Activated CD4-positive, alpha-beta T cell treated with anti-CD3 and anti-CD28 coated beads, Interleukin-10, Interleukin-2, amounts not matched to agents 100 ng/mL and 50 ng/mL, durations not matched to agents 16 hours and 8 hours (primary cell): ENCODE data around the gene MTX1.
"Not testable (repeated sequence)": the region's sequence is repeated elsewhere in the genome, so short reads cannot be mapped to it uniquely, and the experiment has no call there.

Source experiments
- DNase-seq: peaks from one replicate; pipeline ENCODE4 v3.0.0-alpha.2; 2020

Gene MTX1, protein sequence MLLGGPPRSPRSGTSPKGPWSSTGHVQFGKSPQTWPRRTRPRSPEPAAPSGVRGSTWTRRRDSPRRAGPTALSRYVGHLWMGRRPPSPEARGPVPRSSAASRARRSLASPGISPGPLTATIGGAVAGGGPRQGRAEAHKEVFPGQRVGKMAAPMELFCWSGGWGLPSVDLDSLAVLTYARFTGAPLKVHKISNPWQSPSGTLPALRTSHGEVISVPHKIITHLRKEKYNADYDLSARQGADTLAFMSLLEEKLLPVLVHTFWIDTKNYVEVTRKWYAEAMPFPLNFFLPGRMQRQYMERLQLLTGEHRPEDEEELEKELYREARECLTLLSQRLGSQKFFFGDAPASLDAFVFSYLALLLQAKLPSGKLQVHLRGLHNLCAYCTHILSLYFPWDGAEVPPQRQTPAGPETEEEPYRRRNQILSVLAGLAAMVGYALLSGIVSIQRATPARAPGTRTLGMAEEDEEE

DNA sequence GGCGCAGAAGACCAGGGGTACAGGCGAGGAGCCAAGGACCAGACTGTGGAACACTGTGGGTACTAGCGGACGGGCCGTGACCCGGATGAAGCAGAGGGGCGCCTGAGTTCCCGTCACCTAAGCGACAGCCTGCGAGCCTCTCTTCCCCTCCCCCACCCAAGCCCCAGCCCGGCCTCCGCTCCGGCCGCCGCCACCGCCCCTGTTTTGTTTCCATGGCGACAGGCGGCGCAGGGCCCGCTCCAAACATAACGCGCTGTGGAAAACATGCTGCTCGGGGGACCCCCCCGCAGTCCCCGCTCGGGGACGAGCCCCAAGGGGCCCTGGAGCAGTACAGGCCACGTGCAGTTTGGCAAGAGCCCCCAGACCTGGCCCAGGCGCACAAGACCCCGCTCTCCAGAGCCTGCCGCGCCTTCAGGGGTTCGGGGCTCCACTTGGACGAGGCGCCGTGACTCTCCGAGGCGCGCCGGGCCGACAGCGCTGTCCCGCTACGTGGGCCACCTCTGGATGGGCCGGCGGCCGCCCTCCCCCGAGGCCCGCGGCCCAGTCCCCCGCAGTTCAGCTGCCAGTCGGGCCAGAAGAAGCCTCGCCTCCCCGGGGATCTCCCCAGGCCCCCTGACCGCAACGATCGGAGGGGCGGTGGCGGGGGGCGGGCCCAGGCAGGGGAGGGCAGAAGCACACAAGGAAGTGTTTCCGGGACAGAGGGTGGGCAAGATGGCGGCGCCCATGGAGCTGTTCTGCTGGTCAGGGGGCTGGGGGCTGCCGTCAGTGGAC, at the start of gene MTX1:
MTX1 (plus strand) TSS at position 155 of the 771 bp plus-strand sequence; CDS start at position 265, 110 bp downstream.
- peak; percentile 90 for DNase-seq

DNA sequence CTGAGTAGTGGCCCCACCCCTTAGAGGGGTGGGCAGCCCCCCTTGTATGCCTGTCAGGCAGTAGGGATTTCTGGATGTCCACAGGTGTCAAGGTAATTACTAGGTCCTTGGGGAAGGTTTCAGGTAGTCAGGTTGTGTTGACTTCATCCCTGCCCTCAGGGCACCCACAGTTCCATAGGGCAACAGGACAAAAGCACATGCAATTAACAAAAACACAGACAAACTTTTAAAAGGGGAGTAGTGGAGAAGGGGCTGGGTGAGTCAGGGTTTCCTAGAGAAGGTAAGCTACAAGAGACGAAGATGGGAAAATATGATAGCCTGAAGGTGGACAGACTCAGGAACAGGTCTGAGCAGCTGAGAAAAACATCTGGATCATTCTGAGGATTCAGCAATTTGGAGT, 49.5 kb upstream of the MTX1 start:
- DNase-seq = no peak

DNA sequence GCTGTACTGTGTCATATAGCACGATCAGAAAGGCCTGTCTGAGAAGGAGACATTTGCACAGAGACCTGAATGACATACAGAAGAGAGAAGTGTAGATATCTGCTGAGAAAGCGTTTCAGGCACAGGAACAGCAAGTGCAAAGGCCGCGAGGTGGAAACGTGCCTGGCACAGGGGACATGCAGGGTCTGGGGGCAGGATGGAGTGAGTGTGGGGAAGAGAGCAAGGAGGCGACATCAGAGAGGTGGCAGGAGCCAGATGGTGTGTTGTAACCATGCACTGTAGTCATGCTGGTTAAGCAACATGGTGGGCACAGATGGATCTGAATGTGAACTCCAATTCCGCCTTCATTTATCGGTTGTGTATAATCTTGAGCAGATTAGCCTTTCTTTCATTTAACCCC, 48.4 kb upstream of the MTX1 start:
- DNase-seq = no peak

DNA sequence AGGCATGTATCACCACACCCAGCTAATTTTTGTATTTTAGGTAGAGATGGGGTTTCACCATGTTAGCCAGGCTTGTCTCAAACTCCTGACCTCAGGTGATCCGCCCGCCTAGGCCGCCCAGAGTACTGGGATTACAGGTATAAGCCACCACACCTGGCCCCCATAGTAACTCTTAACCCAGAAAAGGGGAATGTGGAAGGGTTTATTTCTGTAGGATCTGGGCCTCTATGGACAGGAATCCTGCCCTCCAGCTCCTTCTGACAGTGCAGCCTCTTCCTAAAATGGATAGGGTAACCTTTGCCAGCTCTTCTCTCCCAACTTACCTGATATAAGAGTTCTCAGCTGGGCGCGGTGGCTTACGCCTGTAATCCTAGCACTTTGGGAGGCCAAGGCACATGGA, 45.9 kb upstream of the MTX1 start:
- not testable (repeated sequence) for DNase-seq

DNA sequence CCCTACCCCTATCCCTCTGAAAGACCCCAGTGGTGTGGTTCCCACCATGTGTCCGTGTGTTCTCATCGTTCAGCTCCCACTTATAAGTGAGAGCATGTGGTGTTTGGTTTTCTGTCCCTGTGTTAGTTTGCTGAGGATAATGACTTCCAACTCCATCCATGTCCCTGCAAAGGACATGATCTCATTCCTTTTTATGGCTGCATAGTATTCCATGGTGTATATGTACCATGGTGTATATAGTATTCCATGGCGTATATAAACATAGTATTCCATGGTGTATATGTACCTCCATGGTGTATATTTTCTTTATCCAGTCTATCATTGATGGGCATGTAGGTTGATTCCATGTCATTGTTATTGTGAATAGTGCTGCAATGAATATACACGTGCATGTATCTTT, 44.7 kb upstream of the MTX1 start:
- not testable (repeated sequence) for DNase-seq

DNA sequence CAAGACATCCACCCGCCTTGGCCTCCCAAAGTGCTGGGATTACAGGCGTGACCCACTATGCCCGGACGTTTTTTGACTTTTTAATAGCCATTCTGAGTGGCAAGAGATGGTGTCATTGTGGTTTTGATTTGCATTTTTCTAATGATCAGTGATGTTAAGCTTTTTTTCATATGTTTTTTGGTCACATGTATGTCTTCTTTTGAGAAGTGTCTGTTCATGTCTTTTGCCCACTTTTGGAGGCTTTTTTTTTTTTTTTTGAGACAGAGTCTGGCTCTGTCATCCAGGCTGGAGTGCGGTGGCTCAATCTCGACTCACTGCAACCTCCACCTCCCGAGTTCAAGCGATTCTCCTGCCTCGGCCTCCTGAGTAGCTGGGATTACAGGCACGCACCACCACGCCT, 43.9 kb upstream of the MTX1 start:
- not testable (repeated sequence) for DNase-seq

DNA sequence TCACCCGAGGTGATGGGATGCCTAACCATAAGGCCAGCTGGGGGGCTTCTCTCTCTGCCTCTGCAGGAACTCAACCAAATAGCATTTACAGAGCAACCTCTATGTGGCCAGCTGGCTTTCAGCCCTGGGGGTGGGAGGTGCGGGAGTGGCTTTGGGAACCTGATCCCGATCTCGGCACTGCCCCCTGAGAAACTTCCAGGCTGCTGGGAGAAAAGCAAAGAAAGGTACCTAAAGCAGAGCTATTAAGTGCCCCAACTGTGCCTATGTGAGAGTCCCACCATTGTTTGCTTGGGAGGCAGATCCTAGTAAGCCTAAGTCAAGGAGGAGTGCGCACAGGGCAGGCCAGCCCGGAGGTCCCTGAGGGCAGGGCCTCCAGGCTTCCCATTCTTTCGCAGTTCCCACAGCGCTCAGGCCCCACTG, 42.4 kb upstream of the MTX1 start:
- no peak for DNase-seq

DNA sequence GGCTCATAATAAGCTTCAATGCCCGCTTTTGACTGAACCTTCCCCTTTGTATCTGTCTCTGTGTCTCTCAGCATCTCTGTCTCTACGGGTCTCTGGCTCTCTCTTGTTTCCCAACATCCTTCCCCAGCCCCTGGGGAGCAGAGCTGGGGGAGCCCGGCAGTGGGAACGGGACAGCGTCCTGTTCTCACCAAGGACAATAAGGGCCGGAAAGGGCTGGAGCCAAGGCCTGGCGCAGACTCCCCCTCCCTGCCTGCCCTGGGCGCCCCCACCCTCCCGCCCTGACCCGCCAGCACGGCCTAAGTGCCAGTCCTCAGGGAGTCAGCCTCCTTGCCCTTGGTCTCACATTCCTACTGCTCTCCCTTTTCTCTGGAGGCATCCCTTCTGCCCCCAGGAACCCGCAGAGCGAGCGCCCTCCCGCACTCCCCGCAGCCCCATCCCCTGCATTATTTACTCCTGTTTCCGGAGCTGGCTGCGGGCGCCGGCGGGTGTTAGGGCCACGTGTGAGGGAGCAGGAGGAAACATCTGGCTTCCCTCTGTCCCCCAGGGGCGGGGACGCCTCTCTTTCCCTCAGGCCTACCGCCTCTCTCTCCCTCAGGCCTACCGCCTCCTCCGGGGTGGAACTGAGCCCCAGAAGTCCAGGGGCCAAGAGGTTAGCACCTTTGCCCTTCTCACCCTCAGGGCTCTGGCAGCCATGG, 41.9 kb upstream of the MTX1 start:
- DNase-seq = no peak

DNA sequence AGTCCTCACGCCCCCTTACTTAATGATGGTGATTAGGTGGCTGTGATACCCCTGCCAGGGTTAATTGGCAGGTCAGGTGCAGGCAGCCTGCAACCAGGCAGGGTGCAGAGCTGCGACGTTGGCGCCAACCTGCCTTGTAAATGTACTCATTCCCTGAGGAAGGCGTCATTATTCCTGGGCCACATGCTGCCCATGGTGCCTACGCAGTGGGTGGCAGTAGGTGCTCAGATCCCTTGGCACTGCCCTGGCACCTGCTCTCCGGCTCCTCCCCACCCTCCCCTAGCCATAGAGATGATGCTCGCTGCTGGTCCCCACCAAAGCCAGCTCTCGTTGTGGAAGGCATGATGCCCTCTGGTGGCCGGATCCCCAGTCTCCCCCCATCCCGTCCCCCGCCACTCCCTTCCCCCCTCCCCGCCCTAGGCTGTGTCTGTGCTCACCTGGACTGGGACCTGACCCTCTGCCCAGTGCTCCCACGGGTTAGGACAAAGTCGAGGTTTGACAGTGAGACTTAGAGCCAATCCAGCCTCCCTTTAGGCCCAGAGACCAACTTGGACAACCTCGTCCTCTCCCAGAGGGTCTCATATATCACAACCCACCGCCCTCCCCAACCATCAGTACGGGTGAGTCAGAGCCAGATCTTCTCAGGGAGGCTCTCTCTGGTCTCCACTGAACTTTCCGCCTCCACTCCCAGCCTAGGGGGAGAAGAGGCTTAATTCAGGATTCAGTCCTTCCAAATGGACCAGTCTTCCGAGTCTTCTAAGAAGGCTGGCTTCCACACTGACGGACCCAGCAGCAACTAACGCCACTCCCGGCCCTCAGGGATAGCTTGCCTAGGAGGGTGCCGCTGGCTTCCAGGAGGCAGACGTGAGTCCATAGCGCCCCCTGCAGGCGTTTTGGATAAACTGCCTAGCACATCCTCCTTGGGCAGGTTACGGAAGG, 41.1 kb upstream of the MTX1 start:
- DNase-seq = peak; percentile 89

DNA sequence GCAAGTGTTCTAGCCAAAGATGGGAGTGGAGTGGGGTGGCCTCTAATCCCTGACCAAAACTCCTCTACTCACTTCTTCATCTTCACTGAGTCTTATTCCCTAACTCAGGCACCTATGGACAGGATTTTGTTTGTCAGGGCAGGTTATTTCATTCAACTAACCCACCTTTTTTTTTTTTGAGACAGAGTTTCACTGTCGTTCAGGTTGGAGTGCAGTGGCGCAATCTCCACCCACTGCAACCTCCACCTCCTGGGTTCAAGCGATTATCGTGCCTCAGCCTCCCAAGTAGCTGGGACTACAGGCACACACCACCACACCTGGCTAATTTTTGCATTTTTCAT, 40.4 kb upstream of the MTX1 start:
- DNase-seq = not testable (repeated sequence)

DNA sequence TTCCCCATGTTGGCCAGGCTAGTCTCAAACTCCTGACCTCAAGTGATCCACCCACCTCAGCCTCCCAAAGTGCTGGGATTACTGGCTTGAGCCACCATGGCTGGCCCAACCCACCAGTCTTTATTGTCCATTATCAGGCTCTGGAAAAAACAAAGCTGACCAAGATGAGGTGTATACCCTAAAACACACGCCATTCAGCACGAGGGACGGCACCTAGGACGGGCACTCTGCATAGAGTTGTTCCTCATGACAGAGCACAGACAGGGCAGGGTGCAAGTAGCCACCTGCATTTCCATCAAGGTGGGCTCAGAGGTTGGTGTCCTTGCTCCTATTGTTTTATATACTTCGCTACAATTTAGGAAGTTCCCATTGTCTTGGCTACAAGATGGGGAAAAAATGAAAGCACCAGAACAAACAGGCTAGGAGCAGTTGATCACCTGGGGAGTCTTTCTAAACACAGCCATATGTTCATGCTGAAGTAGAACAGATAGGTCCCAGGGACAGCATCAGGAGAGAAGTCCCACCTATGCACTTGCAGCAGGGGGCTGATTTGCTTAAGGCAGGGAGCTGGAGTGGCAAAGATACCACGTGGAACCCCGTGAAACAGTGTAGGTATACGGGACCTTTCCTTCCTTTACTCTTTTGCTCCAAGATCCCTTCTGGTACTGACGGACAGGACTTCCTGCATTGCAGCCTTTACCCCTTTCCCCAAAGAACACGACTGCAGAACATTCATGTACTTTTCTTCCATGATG, 39.9 kb upstream of the MTX1 start:
- DNase-seq = no peak

DNA sequence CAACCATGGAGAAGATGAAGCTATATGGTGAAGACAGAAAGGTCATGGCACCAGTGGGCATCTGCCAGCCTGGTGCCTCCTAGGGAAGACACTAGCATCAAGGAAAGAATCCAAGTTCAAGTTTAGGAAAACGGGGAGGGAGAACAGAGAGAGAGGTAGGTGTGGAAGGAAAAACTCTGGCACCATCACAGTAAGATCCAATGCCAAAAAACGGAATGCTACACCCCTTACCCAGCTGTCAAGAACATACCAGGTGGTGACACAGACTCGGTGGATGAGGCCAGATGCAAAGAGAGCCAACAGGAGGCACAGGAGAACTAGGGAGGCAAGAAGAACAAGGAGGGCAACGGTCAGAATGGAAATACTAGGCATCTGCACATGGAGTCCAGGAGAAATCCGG, 39.0 kb upstream of the MTX1 start:
- no peak for DNase-seq

DNA sequence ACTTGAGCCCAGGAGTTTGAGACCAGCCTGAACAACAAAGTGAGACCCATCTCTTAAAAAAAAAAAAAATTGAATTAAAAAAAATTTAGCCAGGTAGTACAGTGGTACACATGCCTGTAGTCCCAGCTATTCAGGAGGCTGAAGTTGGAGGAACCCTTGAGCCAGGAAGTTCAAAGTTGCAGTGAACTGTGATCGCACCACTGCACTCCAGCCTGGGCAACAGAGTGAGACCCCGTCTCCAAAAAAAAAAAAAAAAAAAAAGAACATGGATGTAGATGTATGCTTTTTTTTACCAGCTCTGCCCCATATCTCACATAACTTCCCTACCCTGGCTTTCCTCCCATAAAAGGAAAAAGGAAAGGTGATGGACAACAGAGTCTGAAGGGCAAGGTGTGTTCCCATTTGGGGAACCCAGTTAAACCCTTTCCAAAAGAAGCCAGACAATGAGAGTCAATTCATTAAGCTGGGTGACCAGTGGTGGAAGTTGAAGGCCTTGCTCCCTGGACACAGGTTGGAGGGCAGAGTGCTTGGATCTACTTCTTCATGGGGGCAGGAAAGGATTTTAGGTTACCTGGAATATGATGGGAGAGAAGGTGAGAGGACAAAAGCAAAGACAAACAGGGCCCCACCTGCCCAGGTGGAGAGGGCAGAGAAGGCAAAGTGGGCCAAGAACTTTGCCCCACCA, 38.3 kb upstream of the MTX1 start:
- DNase-seq = no peak

DNA sequence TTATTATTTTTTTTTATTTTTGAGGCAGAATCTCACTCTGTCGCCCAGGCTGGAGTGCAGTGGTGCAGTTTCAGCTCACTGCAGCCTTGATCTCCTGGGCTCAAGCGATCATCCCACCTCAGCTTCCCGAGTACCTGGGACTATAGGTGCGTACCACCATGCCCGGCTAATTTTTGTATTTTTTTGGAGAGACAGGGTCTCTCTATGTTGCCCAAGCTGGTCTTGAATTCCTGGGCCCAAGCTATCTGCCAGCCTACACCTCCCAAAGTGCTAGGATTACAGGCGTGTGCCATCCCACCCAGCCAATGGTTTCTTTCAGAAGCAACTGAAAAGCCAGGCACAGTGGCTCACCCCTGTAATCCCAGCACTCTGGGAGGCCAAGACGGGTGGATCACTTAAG, 37.7 kb upstream of the MTX1 start:
- DNase-seq = no peak

DNA sequence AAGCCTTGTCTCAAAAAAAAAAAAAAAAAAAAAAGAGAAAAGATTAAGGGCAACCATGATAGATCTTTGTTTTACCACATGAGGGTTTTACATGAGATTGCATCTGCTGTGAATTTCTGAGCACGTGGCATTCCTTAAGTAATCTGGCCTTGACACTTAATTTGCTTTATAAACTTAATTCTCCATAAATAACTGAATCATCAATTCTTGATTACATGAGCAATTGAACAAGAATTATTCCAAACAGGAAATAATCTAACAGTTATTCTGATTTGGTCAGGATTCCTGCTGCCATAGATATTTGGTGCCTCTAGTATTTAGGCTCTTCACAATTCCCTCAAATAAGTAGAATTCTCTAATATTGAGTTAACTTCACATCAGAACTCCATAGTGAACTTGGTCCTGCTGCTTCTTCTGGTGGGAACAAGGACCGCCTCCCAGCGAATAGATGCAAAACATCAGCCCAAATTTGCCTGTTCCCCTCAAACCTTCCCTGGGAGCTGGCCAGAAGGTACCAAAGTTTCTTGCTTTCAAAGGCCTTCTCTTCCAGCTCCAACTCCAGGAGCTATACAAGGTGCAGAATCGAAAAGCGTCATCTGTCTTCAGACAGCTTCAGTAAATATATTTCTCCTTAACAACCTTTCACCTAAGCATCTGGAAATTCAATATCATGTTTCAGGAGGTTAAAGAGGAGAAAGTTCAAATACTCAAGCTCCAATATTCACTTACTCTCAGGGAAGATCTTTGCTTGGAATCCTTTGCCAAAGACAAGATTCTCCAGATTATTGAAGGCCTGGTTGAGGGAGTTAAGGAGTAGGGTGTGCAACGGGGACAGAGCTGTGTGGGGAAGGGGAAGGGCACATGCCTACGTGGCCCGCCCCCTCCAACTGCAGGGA, 36.4 kb upstream of the MTX1 start:
- no peak for DNase-seq

DNA sequence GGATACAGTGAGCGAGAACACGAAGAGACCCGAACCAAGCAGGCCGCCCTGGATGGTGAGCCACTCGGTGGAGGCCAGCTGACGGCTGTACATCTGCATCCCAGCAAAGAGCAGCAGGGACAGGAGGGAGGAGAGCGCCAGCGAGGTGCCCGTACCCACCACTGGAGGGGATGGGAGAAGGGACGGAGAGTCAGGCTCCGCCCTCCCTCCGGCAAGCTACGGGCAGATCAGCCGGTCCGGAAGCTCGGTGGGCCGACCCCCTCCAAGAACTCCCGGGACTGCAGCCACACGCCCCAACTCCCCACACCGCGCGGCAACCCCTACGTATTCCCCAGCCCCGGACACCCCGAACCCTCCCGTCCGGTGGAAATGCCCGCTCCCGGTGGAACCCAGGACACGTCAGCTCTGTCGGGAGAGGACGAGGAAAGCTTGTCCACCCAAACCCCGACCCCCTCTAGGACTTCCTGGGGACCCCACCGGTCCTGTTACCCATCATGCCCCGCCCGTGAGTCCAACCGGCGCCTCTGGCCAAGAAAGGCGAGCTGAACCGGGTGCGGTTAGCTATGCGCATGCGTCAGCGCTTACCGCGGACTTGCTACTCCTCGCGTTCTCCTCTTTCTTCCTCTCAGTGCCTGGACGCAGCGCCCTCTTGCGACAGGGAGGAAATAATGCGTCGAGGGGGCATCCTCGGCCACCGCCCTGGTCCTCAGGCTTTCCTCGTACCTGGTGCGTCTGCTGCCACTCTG, 35.6 kb upstream of the MTX1 start, which contains the start of gene KRTCAP2:
KRTCAP2 (minus strand) TSS at position 573 of the 746 bp plus-strand sequence; CDS start at position 493, 80 bp downstream.
- peak; percentile 98 for DNase-seq

DNA sequence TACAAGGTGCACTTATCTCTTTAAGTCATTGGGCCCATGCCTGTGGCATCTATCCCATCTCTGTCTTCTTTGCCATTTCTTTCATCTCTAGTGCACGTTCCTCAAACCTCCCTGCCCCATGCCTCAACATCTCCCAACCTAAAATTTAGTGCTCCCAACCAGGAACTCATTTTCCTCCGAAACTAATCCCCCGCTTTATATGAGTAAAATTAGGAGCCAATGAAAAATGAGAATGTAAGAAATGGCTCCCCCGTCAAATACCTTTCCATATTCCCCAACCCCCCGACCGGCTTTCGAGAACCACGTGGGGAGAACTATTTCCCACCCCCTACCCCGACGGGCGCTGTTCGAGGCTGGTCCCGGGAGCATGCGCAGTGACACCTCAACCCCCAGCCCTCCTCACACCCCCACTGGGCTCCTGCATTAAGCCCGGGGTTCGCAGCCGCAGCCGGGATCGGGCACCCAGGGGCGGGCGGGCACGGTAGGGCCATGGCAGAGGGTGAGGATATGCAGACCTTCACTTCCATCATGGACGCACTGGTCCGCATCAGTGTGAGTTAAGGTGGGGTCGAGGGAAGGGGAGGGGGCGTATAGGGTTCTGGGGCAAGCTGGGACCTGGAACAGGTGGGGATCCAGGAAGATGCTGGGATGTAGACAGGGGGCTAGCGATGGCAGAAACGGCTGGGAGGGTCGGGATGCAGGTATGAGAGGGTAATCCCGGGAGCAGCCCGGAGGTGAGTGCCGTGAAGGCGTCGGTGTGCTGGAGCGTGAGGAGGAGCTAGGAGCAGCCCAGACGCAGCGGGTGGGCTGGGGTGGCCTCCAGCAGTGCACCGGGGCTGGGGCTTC, 34.8 kb upstream of the MTX1 start, which contains the start of gene TRIM46:
TRIM46 (plus strand) TSS at position 372 of the 846 bp plus-strand sequence; CDS start at position 490, 118 bp downstream.
- DNase-seq = peak; percentile 86
